GM21723 (cell line): Measurements from ENCODE around the gene FOXP4.

ENCODE experiments used
- ATAC-seq: cut with Tn5 transposase; IDR thresholded peaks from one replicate; pipeline ENCODE4 v1.9.1; 2021; ENCODE audit warnings: mild to moderate bottlenecking, moderate library complexity; ENCODE audit not compliant: unreplicated experiment

Gene FOXP4

DNA sequence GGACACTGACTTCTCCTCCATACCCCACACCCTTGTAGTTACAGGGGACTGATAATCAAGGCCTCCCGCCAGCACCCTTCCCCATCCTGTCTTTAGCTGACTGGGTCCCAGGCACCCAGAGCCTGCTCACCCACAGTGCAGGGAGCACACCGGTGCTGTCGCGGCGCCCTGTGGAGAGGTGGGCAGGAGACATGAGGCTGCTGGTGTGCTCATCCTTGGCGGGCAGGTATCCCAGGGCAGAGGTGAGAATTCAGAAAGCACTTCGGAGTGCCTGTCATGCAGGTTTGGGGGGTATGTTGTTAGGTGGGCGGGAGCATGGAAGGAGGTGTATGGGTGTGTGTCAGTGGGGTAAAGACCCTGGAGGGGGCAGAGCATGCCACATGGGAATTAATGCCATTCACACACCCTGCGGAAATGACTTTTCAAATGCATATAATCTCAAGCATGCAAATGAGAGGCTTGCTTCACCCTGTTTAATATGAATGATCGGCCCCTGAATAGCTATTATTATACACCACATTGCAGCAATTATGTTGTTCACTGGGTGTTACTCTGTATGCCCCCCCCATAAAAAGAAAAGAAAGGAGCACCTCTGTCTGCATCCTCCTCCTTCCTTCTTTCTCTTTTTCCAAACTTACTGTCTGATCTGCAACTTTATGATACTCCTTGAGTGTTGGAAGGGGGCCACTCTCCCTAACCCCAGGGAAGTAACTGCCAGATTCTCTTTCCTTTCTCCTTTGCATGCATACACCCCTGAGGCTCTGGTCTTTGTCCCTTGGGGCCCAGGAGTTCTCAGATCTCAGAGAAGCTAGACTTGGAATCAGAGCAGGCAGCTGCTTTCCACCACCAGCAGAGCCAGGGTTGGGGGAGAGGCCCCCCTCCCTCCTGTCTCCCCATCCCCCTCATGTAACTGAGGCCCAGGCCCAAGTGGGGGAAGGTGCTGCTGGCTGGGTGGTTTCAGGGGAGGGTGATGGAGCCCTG, 16.0 kb downstream of the FOXP4 start:
- ATAC-seq, result no peak

DNA sequence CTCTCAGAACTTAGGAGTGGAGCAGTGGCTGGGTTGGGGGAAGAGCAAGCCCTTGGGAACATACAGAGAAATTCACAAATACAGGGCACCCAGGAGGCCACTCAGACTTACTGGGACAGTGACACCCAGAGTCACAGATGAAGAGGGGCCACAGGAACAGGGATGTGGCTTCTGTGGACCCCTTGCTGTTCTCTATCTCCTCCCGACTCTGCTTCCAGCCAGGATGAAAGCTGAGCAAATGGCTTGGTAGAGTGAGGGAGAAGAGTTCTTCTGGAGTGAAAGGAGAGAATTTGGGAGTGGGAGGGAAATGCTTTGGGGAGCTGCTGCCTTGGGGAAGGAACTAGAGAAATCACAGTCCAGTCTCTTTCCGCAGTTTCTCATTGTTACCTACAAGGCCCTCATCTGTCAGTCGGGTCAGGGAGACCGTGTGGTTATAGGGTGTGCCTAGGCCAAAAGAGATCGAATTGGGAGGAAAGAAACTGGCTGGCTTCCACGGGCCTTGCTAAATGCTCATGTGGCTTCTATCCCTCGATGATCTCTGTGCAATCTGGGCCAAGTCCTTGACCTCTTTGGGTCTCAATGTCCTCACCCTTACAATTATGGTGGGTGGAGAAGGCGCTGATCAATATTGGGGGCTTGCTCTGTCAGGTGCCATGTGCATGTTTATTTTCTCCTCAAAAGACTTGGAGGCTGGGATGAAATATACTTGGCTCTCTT, 17.0 kb downstream of the FOXP4 start:
- no peak for ATAC-seq

DNA sequence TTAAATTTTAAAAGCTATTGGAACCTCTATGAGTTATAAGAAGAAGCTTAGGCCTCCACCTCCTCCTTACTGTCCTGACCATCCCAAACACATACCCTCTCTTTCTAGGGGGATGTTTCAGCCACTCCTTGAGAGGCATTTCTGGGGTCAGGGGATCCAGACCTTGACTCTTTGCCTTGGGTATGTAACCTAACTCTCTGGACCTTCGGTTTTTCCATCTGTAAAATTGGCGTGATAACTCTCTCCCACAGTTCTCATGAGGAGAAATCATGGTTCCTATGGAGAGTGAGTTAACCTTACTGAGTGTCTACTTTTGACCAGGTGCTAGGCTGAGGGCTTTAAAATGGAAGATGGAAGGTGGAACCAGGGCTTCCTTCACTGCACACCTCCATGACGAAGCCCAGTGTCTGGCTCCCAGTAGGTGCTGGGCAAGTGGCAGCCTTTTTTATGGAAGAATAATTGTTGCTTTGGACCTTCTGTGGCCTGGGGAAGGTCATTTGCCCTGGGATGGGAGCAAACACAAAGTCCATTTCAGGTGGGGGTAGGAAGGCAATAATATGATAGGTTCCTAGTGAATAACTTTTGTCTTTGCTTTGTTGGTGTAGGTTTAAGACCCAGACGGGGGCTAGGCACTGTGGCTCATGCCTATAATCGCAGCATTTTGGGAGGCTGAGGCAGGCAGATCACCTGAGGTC, 18.4 kb downstream of the FOXP4 start:
- no peak for ATAC-seq

DNA sequence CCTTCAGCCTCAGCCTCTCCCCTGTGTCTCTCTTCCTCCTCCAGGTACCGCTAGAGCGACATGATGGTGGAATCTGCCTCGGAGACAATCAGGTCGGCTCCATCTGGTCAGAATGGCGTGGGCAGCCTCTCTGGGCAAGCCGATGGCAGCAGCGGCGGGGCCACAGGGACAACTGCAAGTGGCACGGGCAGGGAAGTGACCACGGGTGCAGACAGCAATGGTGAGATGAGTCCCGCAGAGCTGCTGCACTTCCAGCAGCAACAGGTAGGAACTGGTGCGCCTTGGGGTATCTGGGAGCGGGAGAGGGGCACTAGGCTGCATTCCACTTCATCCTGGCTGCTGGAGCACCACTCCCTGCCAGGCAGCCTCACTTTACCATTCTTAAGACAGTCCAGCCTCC, 19.5 kb downstream of the FOXP4 start:
- ATAC-seq, result no peak

DNA sequence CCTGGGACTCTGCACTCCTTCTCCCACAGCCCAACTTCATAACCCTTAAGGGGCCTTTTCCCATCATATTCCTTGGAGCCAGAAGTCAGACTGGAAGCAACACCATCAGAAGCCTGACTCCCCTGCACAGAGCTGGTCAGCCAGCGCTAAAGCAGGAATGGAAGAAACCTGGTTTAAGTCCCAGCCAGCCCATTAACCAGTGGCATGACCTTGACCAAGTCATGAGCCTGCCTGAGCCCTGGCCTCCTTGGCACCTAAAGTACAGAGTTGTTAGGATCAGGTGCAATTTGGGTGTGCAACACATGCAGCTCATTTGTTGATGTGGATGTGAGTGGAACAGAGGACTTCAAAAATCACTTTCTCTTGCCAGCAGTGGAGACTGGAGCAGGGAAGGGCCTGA, 20.8 kb downstream of the FOXP4 start:
- ATAC-seq, result no peak

DNA sequence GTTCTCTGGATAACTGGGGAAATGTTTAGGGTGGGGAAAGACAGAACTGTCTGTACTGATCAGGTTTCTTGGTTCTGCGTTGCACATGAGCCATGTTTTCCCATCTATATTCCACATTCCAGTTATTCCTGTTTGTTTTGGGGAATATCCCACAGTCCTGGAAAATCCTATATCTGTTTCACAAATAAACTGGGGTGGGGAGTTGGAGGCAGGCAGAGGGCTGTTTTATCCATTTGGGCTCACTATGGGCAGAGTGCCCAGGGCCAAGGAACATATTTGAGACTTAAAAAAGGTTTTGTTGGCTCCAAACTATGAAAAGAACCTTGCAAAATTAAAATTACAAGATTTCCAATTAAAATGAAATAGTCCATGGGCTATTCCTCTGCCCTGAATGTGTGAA, 21.5 kb downstream of the FOXP4 start:
- ATAC-seq, result no peak

DNA sequence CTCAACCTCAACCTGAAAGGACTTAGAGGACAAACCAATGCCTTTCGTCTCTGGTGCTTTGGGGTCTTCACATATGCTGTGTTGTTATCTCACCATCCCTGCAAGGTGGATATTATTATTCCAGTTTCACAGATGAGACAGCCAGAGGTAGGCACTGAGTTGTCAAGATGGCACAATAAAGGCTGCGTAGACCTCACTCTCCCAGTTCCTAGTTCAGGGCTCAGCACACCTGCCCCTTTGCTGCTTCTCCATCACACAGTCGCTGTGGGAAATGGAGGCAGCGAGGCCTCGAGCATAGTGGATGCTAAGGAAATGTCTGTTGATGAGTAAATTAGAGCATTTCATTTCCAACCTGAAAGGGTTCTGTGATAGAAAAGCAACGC, 22.0 kb downstream of the FOXP4 start:
- no peak for ATAC-seq

DNA sequence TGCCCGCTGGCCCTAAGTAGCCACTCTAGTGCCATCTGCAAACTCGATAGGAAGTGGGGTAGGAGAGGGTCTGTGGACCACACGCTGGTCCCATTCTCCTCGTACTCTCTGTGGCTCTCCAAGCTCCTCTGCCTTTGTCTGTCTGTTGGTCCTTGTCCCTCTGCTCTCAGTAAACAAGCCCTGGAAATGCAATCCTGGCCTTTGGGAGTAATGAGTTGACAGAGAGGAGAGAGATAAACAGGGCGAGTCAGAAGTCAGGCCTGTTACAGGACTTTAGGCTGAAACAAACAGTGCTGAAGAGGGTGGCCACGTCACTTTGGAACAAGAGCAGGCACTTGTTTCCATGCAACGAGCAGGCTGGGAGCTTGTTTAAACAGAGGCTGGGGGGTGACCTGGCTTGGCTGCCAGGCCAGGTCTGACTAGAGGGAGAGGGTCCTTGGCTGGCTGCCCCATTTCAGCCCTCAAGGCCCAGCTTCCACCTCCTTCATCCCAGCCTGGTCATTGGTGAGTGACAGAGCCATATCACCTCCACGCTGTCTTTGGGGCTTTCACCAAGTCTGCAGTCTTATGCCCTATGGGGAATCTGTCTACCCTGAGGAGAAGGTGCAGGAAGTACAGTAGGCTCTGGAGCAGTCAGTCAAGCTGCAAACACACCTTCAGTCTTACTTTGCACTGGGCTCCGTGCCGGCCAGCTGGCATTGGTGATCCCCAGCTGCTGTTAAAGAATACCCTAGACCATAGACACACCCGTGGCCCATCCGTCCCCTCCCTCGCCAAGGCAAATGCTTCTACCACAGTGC, 22.6 kb downstream of the FOXP4 start:
- no peak for ATAC-seq

DNA sequence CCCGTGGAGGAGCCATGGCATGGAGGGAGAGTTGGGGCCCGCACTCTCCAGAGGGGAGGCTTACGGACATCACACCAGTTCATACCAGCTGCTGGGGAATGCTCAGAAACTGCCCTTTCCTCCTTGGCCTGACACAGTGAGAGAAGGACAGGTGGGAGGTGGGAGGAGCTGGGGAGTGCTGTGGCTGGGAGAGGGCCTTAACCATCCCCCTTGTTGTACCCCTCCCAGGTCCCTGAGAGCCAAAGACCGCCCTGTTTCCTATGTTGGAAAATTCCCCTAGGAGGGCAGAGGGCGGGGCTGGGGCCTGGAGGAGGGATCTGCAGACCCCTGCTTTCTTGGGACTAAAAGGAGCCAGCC, 24.1 kb downstream of the FOXP4 start:
- ATAC-seq, result no peak

DNA sequence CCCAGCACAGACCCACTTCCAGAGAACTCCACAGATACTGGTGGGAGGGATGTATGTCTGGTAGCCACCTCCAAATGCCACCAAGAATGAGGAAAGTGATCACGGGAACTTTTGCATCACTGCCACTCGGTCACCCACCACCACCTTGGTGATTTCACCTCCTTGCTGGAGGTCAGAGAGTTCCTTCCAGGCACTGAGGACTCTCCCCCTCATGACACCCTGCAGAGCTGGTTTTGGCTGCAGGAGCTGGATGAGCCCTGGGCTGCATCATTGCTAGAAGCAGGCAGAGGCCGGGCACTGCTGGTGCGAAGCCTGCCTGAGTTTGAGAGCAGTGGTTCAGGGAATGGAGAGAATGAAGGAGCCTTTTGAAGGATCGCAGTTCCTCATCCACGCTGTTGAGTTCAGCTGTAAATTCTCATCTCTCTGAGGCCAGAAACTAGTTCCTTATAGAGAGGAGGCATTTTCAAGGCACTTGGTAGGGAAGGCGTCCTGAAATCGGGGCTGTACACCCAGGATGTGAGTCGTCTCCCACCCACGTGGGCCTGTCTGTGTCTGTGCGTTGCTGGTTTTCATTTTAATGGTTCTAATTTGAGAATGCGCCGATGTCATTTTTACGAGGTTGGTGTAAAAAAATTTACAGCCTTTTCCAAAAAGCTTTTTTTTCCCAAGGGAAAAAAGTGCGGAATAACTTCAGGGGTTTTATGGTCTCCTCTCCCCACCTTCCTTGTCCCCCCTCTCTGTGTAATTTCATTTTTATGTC, 25.0 kb downstream of the FOXP4 start:
- ATAC-seq, result no peak

DNA sequence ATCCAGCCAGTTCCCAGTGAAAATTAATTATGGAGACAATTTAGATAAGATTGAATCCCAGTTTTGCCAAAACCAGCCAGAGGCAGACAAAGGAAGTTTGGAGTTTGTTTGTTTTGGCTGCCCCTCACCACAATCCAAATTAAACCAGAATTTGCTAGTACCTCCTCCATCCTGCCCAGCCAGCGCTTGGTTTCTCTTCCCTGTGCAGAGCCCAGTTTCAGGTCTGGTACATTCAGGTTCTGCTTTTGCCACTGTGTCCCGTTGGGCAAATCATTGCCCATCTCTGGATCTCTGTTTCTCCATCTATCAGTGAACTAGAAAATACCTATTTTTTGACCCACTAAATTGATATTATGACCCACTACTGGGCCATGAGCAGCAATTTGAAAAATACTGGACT, 26.4 kb downstream of the FOXP4 start:
- no peak for ATAC-seq

DNA sequence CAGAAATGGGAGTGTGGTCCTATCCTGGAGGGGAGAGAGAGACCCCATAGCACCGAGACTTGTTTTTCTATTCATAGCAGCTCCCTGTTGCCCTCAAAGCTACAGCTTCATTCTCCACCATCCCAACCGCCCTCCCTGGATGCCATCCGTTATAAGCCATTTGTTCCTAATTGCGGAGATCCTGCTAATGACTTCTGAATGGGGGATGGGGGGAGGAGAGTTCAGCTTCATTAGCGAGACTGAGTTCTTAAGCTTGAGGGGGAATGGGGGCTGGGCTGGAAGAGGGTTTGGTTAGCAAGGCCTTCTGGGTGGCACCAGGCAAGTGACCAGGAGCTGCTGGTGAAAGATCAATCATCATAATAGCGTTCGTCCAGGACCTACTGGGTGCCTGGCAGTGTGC, 27.1 kb downstream of the FOXP4 start:
- ATAC-seq, result no peak

DNA sequence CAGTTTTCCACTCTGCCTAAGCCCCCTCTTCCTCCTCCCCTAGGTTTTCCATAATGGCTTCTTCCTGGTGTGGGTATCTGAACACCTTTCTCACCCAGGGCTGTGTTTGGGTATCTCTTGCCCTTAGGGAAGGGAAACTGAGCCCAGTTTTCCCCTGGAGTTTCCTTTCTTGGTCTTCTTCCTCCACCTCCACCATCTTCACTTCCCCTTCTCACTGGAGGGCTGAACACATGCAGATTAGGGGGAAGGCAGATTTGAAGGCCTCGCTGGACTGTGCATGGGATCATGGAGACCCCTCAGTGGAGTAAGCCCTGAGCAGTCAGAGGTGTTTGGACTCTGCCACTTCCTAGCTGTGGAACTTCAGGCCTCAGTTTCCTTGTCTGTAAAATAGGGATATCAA, 27.8 kb downstream of the FOXP4 start:
- no peak for ATAC-seq

DNA sequence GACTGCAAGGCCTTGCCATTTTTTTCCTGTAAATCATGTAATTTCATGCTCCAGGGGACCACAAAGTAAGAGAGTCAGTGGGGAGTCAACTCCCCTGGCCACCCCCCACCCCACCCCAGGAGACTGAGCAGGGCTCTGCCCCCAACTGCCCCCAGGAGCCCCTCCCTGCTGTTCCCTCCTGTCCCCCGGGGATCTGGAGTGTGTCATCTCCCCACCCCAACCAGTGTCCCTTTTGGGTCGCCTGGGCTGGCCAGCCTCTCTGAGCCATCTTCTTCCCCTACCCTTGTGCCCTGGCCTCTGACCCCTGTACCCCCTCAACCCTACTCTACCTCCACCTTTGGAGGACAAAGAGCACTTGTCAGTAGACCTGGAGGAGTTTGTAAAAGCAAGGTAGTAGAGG, 29.4 kb downstream of the FOXP4 start:
- ATAC-seq, result no peak

DNA sequence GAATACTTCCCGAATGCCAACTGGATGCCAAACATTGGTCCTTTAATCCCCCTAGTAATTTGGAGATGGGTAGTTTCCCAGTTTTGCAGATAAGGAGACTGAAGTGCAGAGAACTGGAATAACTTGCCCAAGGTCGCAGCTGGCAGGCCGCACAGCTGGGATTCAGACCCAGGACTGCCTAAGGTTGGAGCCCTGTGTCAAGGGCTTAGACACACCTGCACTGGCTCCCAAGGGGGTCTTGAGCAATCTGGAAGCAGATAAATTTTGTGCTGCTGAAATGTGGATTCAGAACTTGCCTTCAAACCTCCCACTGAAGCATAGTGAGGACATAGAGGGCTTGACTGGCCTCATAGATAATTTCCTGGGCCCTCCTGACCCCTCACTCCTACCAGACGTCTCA, 30.5 kb downstream of the FOXP4 start:
- no peak for ATAC-seq

DNA sequence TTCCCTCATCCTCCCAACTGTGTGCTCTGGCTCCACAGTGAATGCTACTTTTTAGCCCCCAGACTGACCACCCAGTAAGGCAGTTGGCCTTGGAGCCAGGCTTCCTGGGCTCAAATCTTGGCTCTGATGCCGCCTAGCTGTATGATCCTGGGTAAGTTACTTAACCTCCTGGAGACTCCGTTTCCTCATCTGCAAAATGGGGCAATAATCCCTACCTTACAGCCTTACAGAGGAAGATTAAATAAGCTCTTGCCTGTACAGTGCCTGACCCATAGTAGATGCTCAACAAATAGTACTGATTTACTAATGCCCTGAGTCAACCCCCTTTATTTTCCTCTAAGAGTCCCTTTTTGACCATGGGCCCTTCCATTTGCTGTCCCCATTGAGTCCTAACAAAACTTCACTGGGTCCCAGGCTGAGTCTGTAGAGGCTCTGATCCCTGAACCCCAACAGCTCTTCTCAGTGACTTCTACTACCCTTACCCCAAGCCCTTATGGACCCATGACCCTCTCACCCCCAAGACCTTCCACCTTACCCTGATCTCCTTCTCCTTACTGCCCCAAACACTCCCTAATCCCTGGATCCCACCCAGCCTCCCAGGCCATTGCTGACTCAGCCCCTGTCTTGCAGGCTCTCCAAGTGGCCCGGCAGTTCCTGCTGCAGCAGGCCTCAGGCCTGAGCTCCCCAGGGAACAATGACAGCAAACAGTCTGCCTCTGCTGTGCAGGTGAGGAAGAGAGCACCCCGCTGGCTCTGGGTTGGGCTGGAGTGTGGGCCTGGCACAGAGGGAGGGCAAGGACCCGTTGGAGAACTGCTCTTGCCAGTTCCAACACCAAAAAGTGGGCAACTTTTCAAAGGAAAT, 31.4 kb downstream of the FOXP4 start:
- ATAC-seq, result no peak

DNA sequence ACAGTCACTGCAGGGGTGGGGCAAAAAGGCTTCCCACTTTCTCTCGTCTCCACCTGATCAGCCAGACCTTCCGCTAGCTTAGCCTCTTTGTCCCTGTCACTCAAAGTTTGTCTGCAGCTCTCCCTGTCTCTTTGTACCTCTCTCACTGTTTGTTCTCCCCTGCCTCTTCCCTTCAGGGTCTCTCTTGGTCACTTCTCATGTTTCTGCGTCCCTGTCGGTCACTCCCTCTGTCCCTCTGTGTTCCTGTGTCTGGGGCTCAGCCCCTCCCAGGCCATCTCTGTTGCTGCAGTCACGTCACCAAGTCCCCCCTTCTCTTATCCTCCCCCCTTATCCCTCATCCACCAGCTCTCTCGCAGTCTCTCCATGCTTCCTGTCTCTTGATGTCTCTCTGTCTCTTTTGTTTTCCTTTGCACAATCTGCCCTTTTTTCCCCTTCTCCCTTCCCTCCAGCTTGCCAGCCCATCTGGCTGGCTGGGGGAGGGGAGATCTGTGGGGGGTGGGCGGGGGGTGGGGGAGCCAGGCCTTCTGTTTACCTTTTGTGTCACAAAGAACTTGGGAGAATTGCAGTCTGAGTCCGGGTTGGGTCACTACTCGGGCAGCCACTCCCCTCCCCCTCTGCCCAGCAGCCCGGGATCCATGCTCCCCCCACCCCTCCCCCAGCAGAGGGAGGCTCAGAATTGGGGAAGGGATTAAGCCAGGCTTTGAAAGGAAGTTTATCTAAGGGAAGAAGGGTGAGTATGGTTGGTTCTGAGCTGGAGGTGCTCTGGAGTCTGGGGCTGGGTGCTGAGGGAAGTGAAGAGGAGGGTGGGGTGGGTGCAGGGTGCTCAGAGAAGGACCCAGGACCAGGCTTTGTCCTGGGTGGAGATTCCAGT, 32.3 kb downstream of the FOXP4 start:
- no peak for ATAC-seq

DNA sequence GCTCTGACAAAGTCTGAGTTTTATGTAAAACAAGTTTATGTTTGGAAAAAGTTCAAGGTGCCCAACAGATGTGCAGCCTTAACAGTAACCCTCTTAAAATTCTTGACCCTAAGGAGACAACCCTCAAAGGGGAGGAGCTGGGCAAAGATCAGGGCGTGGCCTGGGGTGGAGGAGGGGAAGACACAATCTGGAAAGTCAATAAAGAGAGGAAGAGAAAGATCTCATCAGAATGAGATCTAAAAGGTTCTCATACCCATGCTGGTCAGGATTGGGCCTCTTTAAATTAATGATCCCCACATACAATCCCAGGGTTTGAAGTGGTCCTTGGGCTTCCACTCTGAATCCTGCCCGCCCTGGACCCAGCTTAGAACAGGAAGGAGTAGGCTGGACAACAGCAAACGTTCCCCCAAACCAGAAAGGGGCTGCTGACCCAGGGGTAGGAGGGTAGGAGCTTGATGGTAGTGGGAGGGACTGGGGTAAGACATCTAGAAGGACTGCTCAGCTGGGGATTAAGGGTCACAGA, 33.0 kb downstream of the FOXP4 start:
- no peak for ATAC-seq
